GM21423 (cell line): ENCODE measurements around the gene GALNT2.

Experiments
- ATAC-seq: cut with Tn5 transposase; IDR thresholded peaks from one replicate; pipeline ENCODE4 v1.9.1; 2021; ENCODE audit warnings: mild to moderate bottlenecking, moderate library complexity; ENCODE audit not compliant: unreplicated experiment

The GALNT2 gene

GRCh38 chr1:230248016-230248888, 181.2 kb downstream of the GALNT2 start:
- ATAC-seq, result no peak

GRCh38 chr1:230248889-230249270, 181.8 kb downstream of the GALNT2 start:
- no peak for ATAC-seq

DNA sequence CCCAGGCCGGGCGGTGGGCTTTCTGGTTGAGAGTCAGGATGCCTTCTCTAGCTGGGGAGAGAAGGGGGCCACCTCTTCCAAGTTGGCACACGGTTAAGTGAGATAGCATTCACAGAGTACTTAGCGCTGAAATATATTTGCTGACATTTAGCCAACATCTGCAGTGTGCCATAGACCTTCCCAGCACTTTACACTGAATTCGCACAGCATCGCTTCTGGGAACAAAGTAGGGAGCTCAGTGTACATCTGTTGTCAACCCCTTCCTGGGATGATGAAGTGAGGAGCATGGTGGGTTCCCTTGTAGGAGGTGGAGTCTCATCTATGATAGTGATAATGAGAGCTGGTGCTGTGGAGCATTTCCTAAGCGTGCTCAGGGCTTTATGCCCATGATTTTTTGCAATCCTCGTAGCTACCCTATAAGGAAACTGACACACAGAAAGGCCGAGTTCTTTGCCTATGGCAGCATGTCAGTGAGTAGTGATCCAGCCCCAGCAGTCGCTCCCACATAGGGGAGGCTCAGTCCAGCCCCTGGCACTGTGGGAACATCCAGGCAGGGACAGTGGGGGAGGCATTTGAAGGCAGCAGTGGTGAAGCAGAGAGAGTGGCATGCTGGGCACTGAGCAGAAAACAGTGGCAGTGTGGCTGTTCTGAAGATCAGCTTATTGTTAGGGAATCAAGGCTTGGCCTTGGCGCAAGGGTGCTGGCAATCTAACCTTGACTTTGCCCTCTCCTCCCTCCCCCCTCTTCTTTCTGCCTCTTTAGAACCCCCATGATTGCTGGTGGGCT, 182.8 kb downstream of the GALNT2 start:
- ATAC-seq, result no peak

DNA sequence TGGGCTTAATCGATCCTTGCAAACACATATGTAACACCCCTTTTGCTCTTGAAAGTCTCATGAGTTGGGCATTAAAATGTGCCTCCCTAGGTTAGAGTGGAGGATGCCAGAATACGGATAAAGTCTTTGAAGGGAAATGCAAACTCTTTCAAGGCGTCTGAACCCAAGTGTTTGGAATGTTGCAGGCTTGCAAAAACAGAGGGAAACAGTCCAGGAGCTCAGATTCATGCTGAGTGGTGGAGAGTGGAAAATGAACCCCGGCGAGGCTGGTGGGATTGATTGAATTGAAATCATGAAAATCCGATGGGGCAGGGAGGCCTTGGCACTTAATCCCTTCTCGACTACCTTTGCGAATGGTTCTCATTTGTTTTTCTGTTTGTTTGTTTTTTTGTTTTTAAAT, 183.6 kb downstream of the GALNT2 start:
- ATAC-seq, result no peak

DNA sequence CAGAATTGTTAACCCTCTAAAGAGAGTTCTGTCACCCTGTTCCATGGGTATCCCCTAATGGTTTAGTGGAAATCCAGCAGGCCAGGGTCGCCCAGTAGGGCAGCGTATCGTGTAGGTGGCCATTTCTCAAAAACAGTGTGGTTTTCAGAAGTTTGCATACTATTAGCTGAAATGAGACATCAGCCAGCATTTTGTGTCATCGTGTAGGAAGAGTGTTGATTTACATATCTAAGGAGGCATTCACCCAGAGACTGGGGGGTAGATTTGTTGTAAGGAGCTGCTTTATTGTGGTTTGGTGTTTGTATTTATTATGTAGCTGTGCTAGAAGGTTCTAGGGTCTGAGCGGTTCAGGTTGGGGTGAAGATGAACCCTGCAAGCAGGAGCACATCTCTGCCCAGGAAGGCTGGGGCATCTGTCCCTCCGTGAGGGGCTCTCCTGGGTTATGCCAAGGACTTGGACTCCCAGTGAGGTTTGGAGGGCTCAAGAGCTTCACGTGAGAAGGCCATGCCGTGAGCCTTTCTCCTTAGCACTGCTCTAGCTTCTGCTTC, 184.7 kb downstream of the GALNT2 start:
- peak; percentile 69 for ATAC-seq

GRCh38 chr1:230253150-230253549, 186.1 kb downstream of the GALNT2 start:
- no peak for ATAC-seq

DNA sequence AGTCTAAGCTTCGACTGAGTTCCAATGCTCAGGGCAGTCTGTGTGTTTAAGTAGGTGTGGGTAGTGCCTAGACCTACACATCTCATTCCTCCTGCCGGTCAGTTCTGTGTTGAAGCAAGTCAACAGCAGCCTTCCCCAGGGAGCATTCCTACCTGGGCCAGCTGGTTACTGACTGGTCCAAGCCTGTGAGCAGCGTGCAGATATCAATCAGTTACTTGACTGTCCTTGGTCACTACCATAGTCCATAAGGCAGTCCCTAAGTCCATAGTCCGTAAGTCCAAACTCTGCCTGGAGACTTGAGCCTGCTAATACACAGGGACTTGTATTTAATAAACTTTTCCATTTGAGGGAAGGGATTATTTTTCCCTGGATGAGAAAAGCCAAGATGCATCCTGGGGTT, 187.2 kb downstream of the GALNT2 start:
- no peak for ATAC-seq

GRCh38 chr1:230255116-230255515, 188.1 kb downstream of the GALNT2 start:
- ATAC-seq, result no peak

GRCh38 chr1:230255991-230256390, 189.0 kb downstream of the GALNT2 start:
- ATAC-seq, result no peak

GRCh38 chr1:230256896-230257295, 189.9 kb downstream of the GALNT2 start:
- no peak for ATAC-seq

DNA sequence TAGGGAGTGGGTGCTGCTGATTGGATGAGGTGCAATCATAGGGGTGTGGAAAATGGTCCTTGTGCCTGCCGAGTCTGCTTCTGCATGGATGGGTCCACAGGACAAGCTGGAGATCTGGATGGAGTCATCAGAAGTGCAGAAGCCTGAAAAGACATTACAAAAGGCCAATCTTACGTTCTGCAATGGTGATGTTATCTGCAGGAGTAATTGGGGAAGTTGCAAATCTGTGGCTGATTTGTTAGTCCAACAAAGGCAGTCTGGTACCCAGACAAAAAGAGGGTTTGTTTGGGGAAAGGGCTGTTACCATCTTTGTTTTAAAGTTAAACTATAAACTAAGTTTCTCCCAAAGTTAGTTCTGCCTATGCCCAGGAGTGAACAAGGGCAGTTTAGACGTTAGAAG, 192.6 kb downstream of the GALNT2 start:
- no peak for ATAC-seq

DNA sequence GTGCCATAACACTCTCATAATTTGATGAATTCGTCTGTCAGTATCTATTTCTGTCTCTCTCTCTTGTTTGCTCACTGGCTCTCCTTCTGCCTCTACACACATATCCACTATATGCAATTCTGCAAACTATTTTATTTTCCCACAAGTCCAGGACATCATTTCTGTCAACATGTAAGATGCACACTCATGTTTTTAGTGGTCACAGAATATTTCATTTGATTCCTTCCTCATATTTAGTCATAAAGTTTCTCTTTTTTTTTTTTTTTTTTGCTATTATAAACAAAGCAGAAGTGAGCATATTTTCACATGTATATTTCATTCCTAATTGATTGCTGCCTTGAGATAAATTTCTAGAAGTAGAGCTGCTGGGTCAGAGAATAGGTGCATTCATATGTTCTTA, 193.8 kb downstream of the GALNT2 start:
- ATAC-seq, result no peak

DNA sequence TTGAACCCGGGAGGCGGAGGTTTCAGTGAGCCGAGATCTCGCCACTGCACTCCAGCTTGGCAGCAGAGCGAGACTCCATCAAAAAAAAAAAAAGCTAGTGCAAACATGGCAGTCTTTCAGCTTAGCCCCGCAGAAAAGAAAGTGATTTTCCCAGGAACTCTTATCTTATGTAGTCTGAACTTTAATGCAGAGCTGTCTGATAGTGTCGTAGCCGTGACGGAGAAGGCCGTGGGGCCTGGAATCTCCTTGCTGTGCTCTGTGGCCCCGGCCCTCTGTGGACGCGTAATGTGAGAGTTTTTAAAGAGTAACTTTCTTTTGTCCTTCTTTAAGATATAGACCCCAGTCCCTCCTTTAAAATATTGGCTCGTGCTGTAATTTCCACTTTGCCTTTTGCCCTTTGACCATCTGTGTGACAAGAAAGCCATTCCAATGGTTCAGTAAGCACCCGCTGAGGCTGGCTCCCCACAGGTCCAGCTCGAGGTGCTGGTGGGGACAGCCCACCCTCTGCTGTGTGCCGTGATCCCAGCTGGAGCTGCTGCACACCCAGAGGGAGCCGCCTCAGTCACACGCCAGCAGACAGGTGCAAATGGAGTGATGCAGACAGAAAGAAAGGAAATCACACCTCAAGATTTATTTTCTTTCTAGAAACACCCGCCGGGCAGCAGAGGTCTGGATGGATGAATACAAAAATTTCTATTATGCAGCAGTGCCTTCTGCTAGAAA, 195.1 kb downstream of the GALNT2 start:
- ATAC-seq, result no peak

DNA sequence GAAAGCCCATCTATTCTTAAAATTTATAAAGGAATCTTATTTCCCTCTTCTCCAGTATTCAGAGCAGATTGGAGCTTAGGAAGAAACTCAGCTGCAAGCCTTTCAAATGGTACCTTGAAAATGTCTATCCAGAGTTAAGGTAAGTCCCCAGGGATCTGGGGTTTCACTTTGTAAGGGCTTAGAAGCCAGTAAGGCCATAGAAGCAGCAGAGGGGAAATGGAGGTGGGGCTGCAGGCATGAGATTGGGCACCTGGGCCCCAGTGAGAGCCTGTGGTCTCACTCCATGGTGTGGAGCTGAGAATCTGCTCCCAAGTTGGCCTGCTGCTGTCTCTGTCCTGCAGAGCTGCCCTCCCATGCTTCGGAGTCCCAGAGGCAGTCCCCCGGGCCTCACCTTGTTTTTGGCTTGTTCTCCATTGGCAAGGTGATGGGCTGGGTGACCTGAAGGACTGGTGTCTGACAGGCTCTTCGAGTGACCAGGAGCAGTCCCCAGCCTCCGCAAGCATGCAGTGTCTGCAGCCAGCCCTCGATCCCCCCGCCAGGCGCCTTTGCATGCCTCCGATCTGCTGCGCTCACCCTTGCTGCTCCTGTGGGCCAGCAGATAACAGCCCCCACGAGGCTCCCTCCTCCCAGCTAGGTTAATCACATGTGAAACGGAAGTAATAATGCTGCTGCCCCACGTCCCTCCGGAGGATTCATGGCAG, 196.0 kb downstream of the GALNT2 start:
- no peak for ATAC-seq

DNA sequence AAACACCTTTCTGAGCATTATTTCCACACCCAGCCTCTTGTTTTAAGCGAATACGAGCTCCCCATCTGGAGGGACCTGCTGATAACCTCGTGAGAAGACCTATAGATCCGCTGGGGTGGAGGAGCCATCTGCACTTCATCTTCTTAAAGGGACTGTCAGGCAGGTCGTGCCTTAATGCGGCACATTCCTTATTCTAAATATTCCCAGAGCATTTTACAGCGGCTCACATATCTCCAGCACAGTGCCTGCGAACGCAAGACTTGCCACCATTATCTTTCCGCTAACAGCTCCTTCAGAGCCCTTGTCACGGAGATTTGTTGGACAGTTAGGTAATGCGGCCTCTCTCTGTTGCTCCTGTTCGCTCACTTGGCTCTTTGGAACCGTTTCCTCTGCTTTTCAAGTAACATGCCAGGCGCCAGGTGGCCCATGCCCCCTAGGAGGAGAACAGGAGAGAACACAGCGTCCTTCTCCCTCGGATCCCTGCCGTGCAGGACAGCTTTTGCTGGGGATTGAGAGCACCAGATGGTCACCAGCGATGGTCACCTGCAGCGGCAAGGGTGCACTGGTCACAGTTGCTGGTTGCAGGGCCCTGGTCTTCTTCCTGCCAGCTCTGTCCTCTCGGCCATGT, 196.6 kb downstream of the GALNT2 start:
- no peak for ATAC-seq

- no peak for ATAC-seq
Measured at GRCh38 chr1:230264342-230264741, 197.3 kb downstream of the GALNT2 start.

- ATAC-seq, result no peak
Measured at GRCh38 chr1:230265200-230266115, 198.4 kb downstream of the GALNT2 start.

GRCh38 chr1:230266456-230266855, 199.4 kb downstream of the GALNT2 start:
- no peak for ATAC-seq
